IPS DF 6.9 (cell line): ENCODE measurements around the gene PRKCD.

Experiments used
- DNase-seq: peaks from one replicate; pipeline ENCODE4 v3.0.0-alpha.2; 2013; ENCODE audit warnings: low read depth, low spot score
- H3K27ac ChIP-seq: one replicate; pipeline ENCODE4 v1.5.1; 2013; ENCODE audit warnings: low read length, control low read depth
- H3K27me3 ChIP-seq: 2 replicates; pipeline ENCODE4 v1.6.1; 2013; ENCODE audit warnings: mild to moderate bottlenecking, low read length; ENCODE audit not compliant: control insufficient read depth, insufficient read depth
- H3K36me3 ChIP-seq: 2 replicates; pipeline ENCODE4 v1.6.1; 2013; ENCODE audit warnings: low read length; ENCODE audit not compliant: control insufficient read depth, insufficient read depth
- H3K4me1 ChIP-seq: 2 replicates; pipeline ENCODE4 v1.6.1; 2013; ENCODE audit warnings: low read length; ENCODE audit not compliant: control insufficient read depth, insufficient read depth
- H3K4me3 ChIP-seq: 2 replicates; pipeline ENCODE4 v1.5.1; 2013; ENCODE audit warnings: mild to moderate bottlenecking, low read length
- H3K9me3 ChIP-seq: 2 replicates; pipeline ENCODE4 v1.6.1; 2013; ENCODE audit warnings: low read length, inconsistent platforms; ENCODE audit not compliant: control insufficient read depth, insufficient read depth
- WGBS: extraction: QIAGEN DNeasy Blood & Tissue Kit; methylation state at CpG from one replicate; pipeline ENCODE4 v1.1.7; 2013; ENCODE audit warnings: mixed read lengths, missing lambda C conversion rate; ENCODE audit not compliant: insufficient read length, insufficient coverage; 5-methylcytosine and 5-hydroxymethylcytosine counted together

PRKCD gene

GRCh38 chr3:53232641-53233377 lies 71.8 kb downstream of the PRKCD start:
- H3K36me3 ChIP-seq, result peaks cover 73% of the 10 kb centered on the region
- no peaks in the 10 kb centered on the region for H3K27me3 ChIP-seq
- WGBS, result no CpG with 5 or more reads among the region's 18 CpGs
- no peaks in the 10 kb centered on the region for H3K9me3 ChIP-seq
- H3K27ac ChIP-seq, result no peak overlapping the region
- no peaks in the 10 kb centered on the region for H3K4me1 ChIP-seq
- no peak for DNase-seq
- H3K4me3 ChIP-seq, result no peak overlapping the region

GRCh38 chr3:53234130-53234840 lies 73.3 kb downstream of the PRKCD start:
- H3K4me3 ChIP-seq, result no peak overlapping the region
- no peaks in the 10 kb centered on the region for H3K27me3 ChIP-seq
- H3K27ac ChIP-seq, result no peak overlapping the region
- DNase-seq, result no peak
- H3K4me1 ChIP-seq, result no peaks in the 10 kb centered on the region
- H3K9me3 ChIP-seq, result no peaks in the 10 kb centered on the region
- peaks cover 69% of the 10 kb centered on the region for H3K36me3 ChIP-seq
- no CpG with 5 or more reads among the region's 15 CpGs for WGBS

- Histone ChIP-seq H3K36me3 (peaks cover 69% of the 10 kb centered on the region), H3K4me3 (no peak overlapping the region), H3K27ac (no peak overlapping the region), H3K4me1 (no peaks in the 10 kb centered on the region), H3K27me3 (no peaks in the 10 kb centered on the region), H3K9me3 (no peaks in the 10 kb centered on the region)
- no CpG with 5 or more reads among the region's 10 CpGs for WGBS
- DNase-seq, result no peak
Observed at GRCh38 chr3:53234841-53235232, 73.8 kb downstream of the PRKCD start.

GRCh38 chr3:53235545-53235944 lies 74.5 kb downstream of the PRKCD start:
- no peaks in the 10 kb centered on the region for H3K9me3 ChIP-seq
- no peaks in the 10 kb centered on the region for H3K27me3 ChIP-seq
- H3K27ac ChIP-seq, result no peak overlapping the region
- H3K36me3 ChIP-seq, result peaks cover 67% of the 10 kb centered on the region
- WGBS, result no CpG with 5 or more reads among the region's 6 CpGs
- H3K4me3 ChIP-seq, result no peak overlapping the region
- no peak for DNase-seq
- no peaks in the 10 kb centered on the region for H3K4me1 ChIP-seq

GRCh38 chr3:53236112-53236841 lies 75.3 kb downstream of the PRKCD start:
- DNase-seq, result no peak
- H3K27me3 ChIP-seq, result no peaks in the 10 kb centered on the region
- H3K36me3 ChIP-seq, result peaks cover 68% of the 10 kb centered on the region
- no peak overlapping the region for H3K27ac ChIP-seq
- no peaks in the 10 kb centered on the region for H3K9me3 ChIP-seq
- WGBS, result no CpG with 5 or more reads among the region's 9 CpGs
- no peaks in the 10 kb centered on the region for H3K4me1 ChIP-seq
- H3K4me3 ChIP-seq, result no peak overlapping the region

GRCh38 chr3:53238051-53238850 lies 77.2 kb downstream of the PRKCD start:
- Histone ChIP-seq H3K9me3 (no peaks in the 10 kb centered on the region), H3K27ac (no peak overlapping the region), H3K4me1 (no peaks in the 10 kb centered on the region), H3K27me3 (no peaks in the 10 kb centered on the region), H3K36me3 (peaks cover 62% of the 10 kb centered on the region), H3K4me3 (no peak overlapping the region)
- no peak for DNase-seq
- no CpG with 5 or more reads among the region's 6 CpGs for WGBS

- no peak overlapping the region for H3K27ac ChIP-seq
- H3K4me3 ChIP-seq, result no peak overlapping the region
- peaks cover 3% of the 10 kb centered on the region; the same call in 1 of the 2 replicates for H3K4me1 ChIP-seq
- DNase-seq, result no peak
- H3K27me3 ChIP-seq, result no peaks in the 10 kb centered on the region
- no peaks in the 10 kb centered on the region for H3K9me3 ChIP-seq
- no CpG with 5 or more reads among the region's 4 CpGs for WGBS
- peaks cover 59% of the 10 kb centered on the region for H3K36me3 ChIP-seq
Observed at GRCh38 chr3:53238886-53239285, 77.9 kb downstream of the PRKCD start.

- H3K9me3 ChIP-seq, result no peaks in the 10 kb centered on the region
- H3K36me3 ChIP-seq, result peaks cover 52% of the 10 kb centered on the region
- no peak for DNase-seq
- no peak overlapping the region for H3K27ac ChIP-seq
- H3K4me1 ChIP-seq, result peaks cover 5% of the 10 kb centered on the region; the same call in 1 of the 2 replicates
- H3K27me3 ChIP-seq, result no peaks in the 10 kb centered on the region
- no CpG with 5 or more reads among the region's 5 CpGs for WGBS
- H3K4me3 ChIP-seq, result no peak overlapping the region
Observed at GRCh38 chr3:53239800-53240199, 78.8 kb downstream of the PRKCD start.

- Histone ChIP-seq H3K4me3 (no peak overlapping the region), H3K27me3 (no peaks in the 10 kb centered on the region), H3K4me1 (peaks cover 5% of the 10 kb centered on the region; the same call in 1 of the 2 replicates), H3K27ac (no peak overlapping the region), H3K9me3 (no peaks in the 10 kb centered on the region), H3K36me3 (peaks cover 44% of the 10 kb centered on the region)
- no peak for DNase-seq
- WGBS, result no CpG with 5 or more reads among the region's 28 CpGs
Observed at GRCh38 chr3:53240989-53241972, 80.3 kb downstream of the PRKCD start.
